Smooth muscle cell (in vitro differentiated cells): ENCODE results near the gene ACMSD. TPM values are rescaled to one million over a fixed set of nuclear protein-coding genes. Genes with fewer than 3 reads are reported as not detected.

Source experiments
- DNase-seq: peaks from one replicate; lab custom pipeline; 2025; ENCODE audit not compliant: unreplicated experiment; lab: John Stamatoyannopoulos, UW
- H2AFZ ChIP-seq: fragments of 200-600 bp; sonication (generic); 2 replicates; pipeline ENCODE4 v1.6.0; 2016; ENCODE audit warnings: antibody characterized with exemption, low read depth, mild to moderate bottlenecking
- H3F3A ChIP-seq: fragments of 200-600 bp; sonication (generic); 2 replicates; pipeline ENCODE4 v1.6.0; 2017; ENCODE audit warnings: antibody characterized with exemption, low read depth
- H3K27ac ChIP-seq: fragments of 200-600 bp; sonication (generic); 2 replicates; pipeline ENCODE4 v1.5.1; 2016; ENCODE audit warnings: low read depth, mild to moderate bottlenecking
- H3K27me3 ChIP-seq: fragments of 200-600 bp; sonication (generic); 2 replicates; pipeline ENCODE4 v1.6.1; 2016; ENCODE audit warnings: low read depth, mild to moderate bottlenecking
- H3K36me3 ChIP-seq: fragments of 200-600 bp; sonication (generic); 2 replicates; pipeline ENCODE4 v1.5.1; 2016; ENCODE audit warnings: low read depth
- H3K4me1 ChIP-seq: fragments of 200-600 bp; sonication (generic); 2 replicates; pipeline ENCODE4 v1.5.1; 2016; ENCODE audit warnings: low read depth
- H3K4me2 ChIP-seq: fragments of 200-600 bp; sonication (generic); 2 replicates; pipeline ENCODE4 v1.6.0; 2016; ENCODE audit warnings: mild to moderate bottlenecking
- H3K4me3 ChIP-seq: fragments of 200-600 bp; sonication (generic); 2 replicates; pipeline ENCODE4 v1.5.1; 2016; ENCODE audit warnings: mild to moderate bottlenecking
- H3K79me2 ChIP-seq: fragments of 200-600 bp; sonication (generic); 2 replicates; pipeline ENCODE4 v1.6.0; 2016; ENCODE audit warnings: low read depth, mild to moderate bottlenecking
- H3K9ac ChIP-seq: fragments of 200-600 bp; sonication (generic); 2 replicates; pipeline ENCODE4 v1.6.0; 2016; ENCODE audit warnings: low read depth
- H3K9me3 ChIP-seq: fragments of 200-600 bp; sonication (generic); replicated peaks from 2 replicates; pipeline ENCODE4 v1.5.1; 2016; ENCODE audit warnings: low read depth
- H4K20me1 ChIP-seq: fragments of 200-600 bp; sonication (generic); 2 replicates; pipeline ENCODE4 v1.6.0; 2016; ENCODE audit warnings: low read depth
- CTCF ChIP-seq: fragments of 200-600 bp; sonication (generic); IDR thresholded peaks from 2 replicates; pipeline ENCODE4 v1.5.1; 2017; ENCODE audit warnings: borderline replicate concordance, mild to moderate bottlenecking, antibody characterized with exemption; ENCODE audit not compliant: insufficient read depth, poor library complexity, severe bottlenecking
- WGBS: methylation state at CpG from one replicate; pipeline ENCODE4 v1.1.7; 2016; ENCODE audit warnings: low lambda C conversion rate; 5-methylcytosine and 5-hydroxymethylcytosine counted together
- polyA plus RNA-seq: library from polyadenylated mRNA; unstranded; fragments of >200 nt; fragmentation: Nextera tagmentation; extraction: Ambion mirVana; gene quantifications from 2 replicates; pipeline ENCODE4 v1.2.1, GENCODE V29; 2016
- total RNA-seq: library from RNA; depleted of rRNA; stranded (reverse); fragments of >200 nt; gene quantifications from 2 replicates; pipeline ENCODE4 v1.2.3, GENCODE V29; 2014

The ACMSD gene
- total and polyA plus RNA-seq, 2 experiments from 2014 or later, result not detected

GRCh38 chr2:134866498-134867099 is 28.2 kb downstream of the ACMSD start:
- Histone ChIP-seq H2AFZ (no peak overlapping the region), H3K4me2 (no peak overlapping the region), H3K27ac (no peak overlapping the region), H3F3A (no peaks in the 10 kb centered on the region), H3K9me3 (no peaks in the 10 kb centered on the region), H3K4me3 (no peak overlapping the region), H3K27me3 (no peaks in the 10 kb centered on the region), H3K4me1 (no peaks in the 10 kb centered on the region), H3K9ac (no peak overlapping the region), H3K36me3 (no peaks in the 10 kb centered on the region), H3K79me2 (no peaks in the 10 kb centered on the region), H4K20me1 (no peaks in the 10 kb centered on the region)
- DNase-seq, result no peak
- 52% methylated on average over 1 of the region's 1 CpG for WGBS
- no peak for TF ChIP-seq CTCF

- no peak overlapping the region for H3K4me3 ChIP-seq
Measured at GRCh38 chr2:134869946-134870736, 31.7 kb downstream of the ACMSD start.

GRCh38 chr2:134873152-134873551 is 34.7 kb downstream of the ACMSD start:
- Histone ChIP-seq H3K36me3 (no peaks in the 10 kb centered on the region), H3K4me2 (no peak overlapping the region), H3K9me3 (no peaks in the 10 kb centered on the region), H3F3A (no peaks in the 10 kb centered on the region), H3K27ac (no peak overlapping the region), H2AFZ (no peak overlapping the region), H3K27me3 (no peaks in the 10 kb centered on the region), H3K4me1 (no peaks in the 10 kb centered on the region), H3K4me3 (no peak overlapping the region), H3K9ac (no peak overlapping the region), H4K20me1 (no peaks in the 10 kb centered on the region), H3K79me2 (no peaks in the 10 kb centered on the region)
- WGBS, result 96% methylated on average over 2 of the region's 2 CpGs
- DNase-seq, result no peak
- no peak for TF ChIP-seq CTCF

More at GRCh38 chr2:134869946-134870736, 31.7 kb downstream of the ACMSD start:
- Histone ChIP-seq H3K4me2 (no peak overlapping the region), H3K36me3 (no peaks in the 10 kb centered on the region), H4K20me1 (no peaks in the 10 kb centered on the region), H2AFZ (no peak overlapping the region), H3F3A (no peaks in the 10 kb centered on the region), H3K4me1 (no peaks in the 10 kb centered on the region), H3K9me3 (no peaks in the 10 kb centered on the region), H3K27ac (no peak overlapping the region), H3K79me2 (no peaks in the 10 kb centered on the region), H3K27me3 (no peaks in the 10 kb centered on the region), H3K9ac (no peak overlapping the region)
- TF ChIP-seq CTCF, result no peak
- DNase-seq, result no peak
- WGBS, result 93% methylated on average over 8 of the region's 8 CpGs
